HepG2 (cell line): ENCODE measurements around the gene VTI1B. TPM values are rescaled to one million over a fixed set of nuclear protein-coding genes. Genes with fewer than 3 reads are reported as not detected.
A peak's percentile ranks its signal among the peaks of the same experiment; 100 is the strongest.

Experiments used
- ATAC-seq: fragments of 200-7000 bp; cut with Tn5 transposase; 3 replicates; pipeline ENCODE4 v1.9.1; 2020; ENCODE audit warnings: mild to moderate bottlenecking, moderate library complexity
- BruUV-seq: library from RNA; stranded (reverse); fragments of 400-500 nt; replicated peaks from 2 replicates; lab custom pipeline; 2021; lab: Mats Ljungman, UMichigan
- CTCF ChIA-PET: fragments of 300-600 bp; formaldehyde crosslinking; extraction: SDS; loops from one replicate; lab custom pipeline; 2021; ENCODE audit warnings: low total read pairs, inconsistent platforms, low intra/inter-chr PET ratio; lab: Yijun Ruan, JAX
- POLR2A ChIA-PET: fragments of 350-600 bp; sonication (Branson Sonifier 250); formaldehyde crosslinking; loops from one replicate; lab custom pipeline; 2020; ENCODE audit warnings: antibody characterized with exemption, inconsistent platforms; lab: Yijun Ruan, JAX
- DNase-seq: peaks from one replicate; pipeline ENCODE4 v3.0.0-alpha.2; 2015; ENCODE audit warnings: low spot score
- FAIRE-seq: peaks from 3 replicates; lab custom pipeline; 2011; peaks lifted over from hg19 to GRCh38; lab: Jason Lieb, UNC
- H2AFZ ChIP-seq: one replicate; pipeline ENCODE4 v1.6.1; 2011; ENCODE audit warnings: low read length, inconsistent platforms
- H3K27ac ChIP-seq: fragments of 300-600 bp; 3 replicates; pipeline ENCODE4 v1.8.0; 2011; ENCODE audit warnings: mixed run types, mild to moderate bottlenecking, mixed read lengths, low read length, inconsistent platforms; ENCODE audit not compliant: insufficient read depth; ENCODE audit errors: extremely low read length
- H3K27me3 ChIP-seq, 2 experiments: fragments of 200-600 bp in 1 of 2; 2 replicates in 1 of 2; 3 replicates in 1 of 2; pipeline versions ENCODE4 v1.6.0 to v1.8.0; 2011; ENCODE audit warnings: low read length in 2 of 2, mild to moderate bottlenecking in 2 of 2, moderate library complexity in 2 of 2, inconsistent platforms in 1 of 2; ENCODE audit not compliant: insufficient read depth in 2 of 2, control insufficient read depth in 1 of 2
- H3K36me3 ChIP-seq, 2 experiments: fragments of 200-600 bp in 1 of 2; replicated peaks in 1 of 2; 2 replicates in 1 of 2; 3 replicates in 1 of 2; pipeline versions ENCODE4 v1.5.1 to v1.8.0; 2011; ENCODE audit warnings: low read length in 2 of 2, inconsistent platforms in 1 of 2; ENCODE audit not compliant: insufficient read depth in 2 of 2, control insufficient read depth in 1 of 2
- H3K4me1 ChIP-seq: 2 replicates; pipeline ENCODE4 v1.5.1; 2012; ENCODE audit warnings: low read length, inconsistent platforms; ENCODE audit not compliant: insufficient read depth
- H3K4me2 ChIP-seq: 2 replicates; pipeline ENCODE4 v1.6.0; 2011; ENCODE audit warnings: low read depth, low read length, inconsistent platforms
- H3K4me3 ChIP-seq, 3 experiments: fragments of 200-600 bp in 1 of 3; sonication (generic), shearing (Covaris generic) in 1 of 3; replicated peaks in 1 of 3; 2 replicates each; pipeline ENCODE4 v1.5.1; 2011 to 2016; ENCODE audit warnings: low read length in 3 of 3, inconsistent platforms in 2 of 3, low read depth in 2 of 3, mild to moderate bottlenecking in 2 of 3, control low read depth in 1 of 3, mixed read lengths in 1 of 3; ENCODE audit not compliant: insufficient read depth in 1 of 3
- H3K79me2 ChIP-seq: one replicate; pipeline ENCODE4 v1.6.1; 2011; ENCODE audit warnings: low read length, inconsistent platforms; ENCODE audit not compliant: insufficient read depth
- H3K9ac ChIP-seq: 2 replicates; pipeline ENCODE4 v1.6.0; 2011; ENCODE audit warnings: mild to moderate bottlenecking, low read depth, low read length, inconsistent platforms; ENCODE audit not compliant: insufficient read depth
- H3K9me3 ChIP-seq: 2 replicates; pipeline ENCODE4 v1.5.1; 2012; ENCODE audit warnings: mild to moderate bottlenecking, low read length
- H4K20me1 ChIP-seq: 2 replicates; pipeline ENCODE4 v1.6.0; 2011; ENCODE audit warnings: inconsistent platforms, mild to moderate bottlenecking, low read length, moderate library complexity; ENCODE audit not compliant: insufficient read depth
- CBX1 ChIP-seq: IDR thresholded peaks from one replicate; pipeline ENCODE4 v1.6.1; 2016; ENCODE audit warnings: antibody characterized with exemption, low read depth
- FOSL2 ChIP-seq: sonication (generic); formaldehyde crosslinking; IDR thresholded peaks from 2 replicates; pipeline ENCODE4 v1.4.0; 2020; ENCODE audit warnings: missing genetic modification reagents
- GTF3A ChIP-seq: sonication (generic); formaldehyde crosslinking; conservative IDR thresholded peaks from 2 replicates; pipeline ENCODE4 v1.4.0; 2020; ENCODE audit warnings: mild to moderate bottlenecking, missing genetic modification reagents
- HNRNPL ChIP-seq: fragments of 200-400 bp; formaldehyde crosslinking; IDR thresholded peaks from 2 replicates; pipeline ENCODE4 v1.6.1; 2017; ENCODE audit warnings: mild to moderate bottlenecking, low read depth, low read length
- ZNF292 ChIP-seq: sonication (generic); formaldehyde crosslinking; IDR thresholded peaks from 2 replicates; pipeline ENCODE4 v1.8.1; 2022; ENCODE audit warnings: mild to moderate bottlenecking, low read depth, missing genetic modification reagents, borderline replicate concordance
- WGBS: methylation state at CpG from one replicate; pipeline ENCODE4 v1.1.6; 2017; ENCODE audit warnings: low lambda C conversion rate; 5-methylcytosine and 5-hydroxymethylcytosine counted together
- in situ Hi-C: cut with HindIII; loops from 2 replicates; pipeline ENCODE4 v1.10.0; 2017; ENCODE audit warnings: low pct_unique_long_range_greater_than_20kb; ENCODE audit not compliant: extremely low pct_ligation_motif_present
- intact Hi-C: fragments of 100-400 bp; cut with micrococcal nuclease; formaldehyde crosslinking; loops from one replicate; pipeline ENCODE4 v1.10.0; 2022; ENCODE audit not compliant: unreplicated experiment
- polyA plus RNA-seq, 8 experiments: library from polyadenylated mRNA; depleted of rRNA in 3 of 8; stranded (reverse) in 7 of 8; unstranded in 1 of 8; fragments of >200 nt; fragmentation: Illumina TruSeq in 4 of 8; extraction: Trizol in 4 of 8; gene quantifications; 2 replicates each; pipeline versions ENCODE4 v1.2.1 to v1.2.3, GENCODE V29; 2011 to 2016; ENCODE audit warnings: low read depth in 4 of 8, missing spikeins in 1 of 8, mixed read lengths in 1 of 8; ENCODE audit not compliant: insufficient read depth in 1 of 8
- total RNA-seq, 5 experiments: library from RNA; depleted of rRNA; stranded (reverse); fragments of >200 nt; fragmentation: Illumina TruSeq; extraction: Trizol; gene quantifications; 2 replicates each; pipeline ENCODE4 v1.2.3, GENCODE V29; 2016; ENCODE audit warnings: low read depth in 1 of 5
- TF ChIP-seq, protein P1 (sequence below): sonication (generic); formaldehyde crosslinking; IDR thresholded peaks from 2 replicates; pipeline ENCODE4 v1.5.1; 2020; ENCODE audit warnings: mild to moderate bottlenecking, missing genetic modification reagents, moderate library complexity
- TF ChIP-seq, protein P2 (sequence below): IDR thresholded peaks from 2 replicates; pipeline ENCODE4 v1.6.1; 2012; ENCODE audit warnings: low read length, improper control_type of control experiment
- TF ChIP-seq, protein P3 (sequence below): IDR thresholded peaks from 2 replicates; pipeline ENCODE4 v1.6.1; 2016; ENCODE audit warnings: low read depth, control low read depth

VTI1B gene
- total and polyA plus RNA-seq, 2 of the 13 experiments (the other 11 are each of a cell fraction or from before 2014, with no cell fraction given) = 39.0 to 103 TPM

DNA sequence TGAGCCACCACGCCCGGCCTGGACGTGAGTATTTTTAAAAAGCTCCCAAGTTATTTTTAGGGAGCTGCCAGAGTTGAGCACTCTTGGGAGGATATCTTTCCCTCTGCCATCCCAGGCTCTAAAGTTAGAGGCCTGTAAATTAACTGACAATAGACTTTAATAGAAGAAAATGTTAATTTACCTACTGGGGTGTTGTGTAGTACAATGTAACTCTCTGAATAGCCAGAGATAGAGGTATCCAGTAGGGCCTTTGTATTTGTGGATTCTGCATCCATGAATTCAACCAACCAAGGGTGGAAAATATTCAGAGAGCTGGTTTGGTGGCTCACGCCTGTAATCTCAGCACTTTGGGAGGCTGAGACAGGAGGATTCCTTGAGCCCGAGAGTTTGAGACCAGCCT is 66.8 kb downstream of the VTI1B start:
- no TSS peak for BruUV-seq
- Histone ChIP-seq H4K20me1 (no peaks in the 10 kb centered on the region), H3K4me2 (no peak overlapping the region), H3K4me1 (peaks cover 36% of the 10 kb centered on the region), H3K27me3 (peaks cover 0 to 14% of the 10 kb centered on the region in 2 experiments; a peak in 2 of 5 replicates), H3K79me2 (no peaks in the 10 kb centered on the region), H3K9me3 (no peaks in the 10 kb centered on the region), H3K27ac (no peak overlapping the region), H3K9ac (no peak overlapping the region), H2AFZ (no peak overlapping the region), H3K36me3 (no peaks in the 10 kb centered on the region), H3K4me3 (no peak overlapping the region)
- no peak for ATAC-seq
- intact Hi-C loops (no loop called here), in situ Hi-C loops (loop anchor here (25.0 kb wide), 1 partner anchor 1205 kb away; no protein-coding TSS in a partner anchor)
- no peak for DNase-seq
- TF ChIP-seq HNRNPL (no peak), CBX1 (no peak), GTF3A (no peak)
- ChIA-PET POLR2A (no interaction called here), CTCF (no interaction called here)
- WGBS = 82% methylated on average over 5 of the region's 5 CpGs
- no peak for FAIRE-seq

DNA sequence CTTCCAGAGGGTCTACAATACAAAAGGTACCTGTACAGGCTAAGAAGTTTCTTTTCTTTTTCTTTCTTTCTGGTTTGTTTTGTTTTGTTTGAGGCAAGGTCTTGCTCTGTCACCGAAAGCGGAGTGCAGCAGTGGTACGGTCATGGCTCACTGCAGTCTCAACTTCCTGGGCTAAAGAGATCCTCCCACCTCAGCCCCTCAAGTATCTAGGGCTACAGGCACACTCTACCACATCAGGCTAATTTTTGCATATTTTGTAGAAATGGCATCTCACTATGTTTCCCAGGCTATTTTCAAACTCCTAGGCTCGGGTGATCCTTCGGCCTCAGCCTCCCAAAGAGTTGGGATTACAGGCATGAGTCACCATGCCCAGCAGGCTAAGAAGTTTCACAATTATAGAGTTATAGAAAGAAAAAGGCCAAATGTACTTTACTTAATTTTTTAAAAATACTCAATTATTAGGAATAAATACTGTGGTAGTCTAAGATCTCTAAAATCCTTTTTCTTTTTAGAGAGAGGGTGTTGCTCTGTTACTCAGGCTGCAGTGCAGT is 71.4 kb downstream of the VTI1B start:
- in situ Hi-C loops (loop anchor here (25.0 kb wide), 1 partner anchor 1209 kb away; no protein-coding TSS in a partner anchor), intact Hi-C loops (no loop called here)
- no peak for FAIRE-seq
- TF ChIP-seq, protein P1, sequence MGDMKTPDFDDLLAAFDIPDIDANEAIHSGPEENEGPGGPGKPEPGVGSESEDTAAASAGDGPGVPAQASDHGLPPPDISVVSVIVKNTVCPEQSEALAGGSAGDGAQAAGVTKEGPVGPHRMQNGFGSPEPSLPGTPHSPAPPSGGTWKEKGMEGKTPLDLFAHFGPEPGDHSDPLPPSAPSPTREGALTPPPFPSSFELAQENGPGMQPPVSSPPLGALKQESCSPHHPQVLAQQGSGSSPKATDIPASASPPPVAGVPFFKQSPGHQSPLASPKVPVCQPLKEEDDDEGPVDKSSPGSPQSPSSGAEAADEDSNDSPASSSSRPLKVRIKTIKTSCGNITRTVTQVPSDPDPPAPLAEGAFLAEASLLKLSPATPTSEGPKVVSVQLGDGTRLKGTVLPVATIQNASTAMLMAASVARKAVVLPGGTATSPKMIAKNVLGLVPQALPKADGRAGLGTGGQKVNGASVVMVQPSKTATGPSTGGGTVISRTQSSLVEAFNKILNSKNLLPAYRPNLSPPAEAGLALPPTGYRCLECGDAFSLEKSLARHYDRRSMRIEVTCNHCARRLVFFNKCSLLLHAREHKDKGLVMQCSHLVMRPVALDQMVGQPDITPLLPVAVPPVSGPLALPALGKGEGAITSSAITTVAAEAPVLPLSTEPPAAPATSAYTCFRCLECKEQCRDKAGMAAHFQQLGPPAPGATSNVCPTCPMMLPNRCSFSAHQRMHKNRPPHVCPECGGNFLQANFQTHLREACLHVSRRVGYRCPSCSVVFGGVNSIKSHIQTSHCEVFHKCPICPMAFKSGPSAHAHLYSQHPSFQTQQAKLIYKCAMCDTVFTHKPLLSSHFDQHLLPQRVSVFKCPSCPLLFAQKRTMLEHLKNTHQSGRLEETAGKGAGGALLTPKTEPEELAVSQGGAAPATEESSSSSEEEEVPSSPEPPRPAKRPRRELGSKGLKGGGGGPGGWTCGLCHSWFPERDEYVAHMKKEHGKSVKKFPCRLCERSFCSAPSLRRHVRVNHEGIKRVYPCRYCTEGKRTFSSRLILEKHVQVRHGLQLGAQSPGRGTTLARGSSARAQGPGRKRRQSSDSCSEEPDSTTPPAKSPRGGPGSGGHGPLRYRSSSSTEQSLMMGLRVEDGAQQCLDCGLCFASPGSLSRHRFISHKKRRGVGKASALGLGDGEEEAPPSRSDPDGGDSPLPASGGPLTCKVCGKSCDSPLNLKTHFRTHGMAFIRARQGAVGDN (CRISPR knock-in tag) = no peak
- TF ChIP-seq, protein P2, sequence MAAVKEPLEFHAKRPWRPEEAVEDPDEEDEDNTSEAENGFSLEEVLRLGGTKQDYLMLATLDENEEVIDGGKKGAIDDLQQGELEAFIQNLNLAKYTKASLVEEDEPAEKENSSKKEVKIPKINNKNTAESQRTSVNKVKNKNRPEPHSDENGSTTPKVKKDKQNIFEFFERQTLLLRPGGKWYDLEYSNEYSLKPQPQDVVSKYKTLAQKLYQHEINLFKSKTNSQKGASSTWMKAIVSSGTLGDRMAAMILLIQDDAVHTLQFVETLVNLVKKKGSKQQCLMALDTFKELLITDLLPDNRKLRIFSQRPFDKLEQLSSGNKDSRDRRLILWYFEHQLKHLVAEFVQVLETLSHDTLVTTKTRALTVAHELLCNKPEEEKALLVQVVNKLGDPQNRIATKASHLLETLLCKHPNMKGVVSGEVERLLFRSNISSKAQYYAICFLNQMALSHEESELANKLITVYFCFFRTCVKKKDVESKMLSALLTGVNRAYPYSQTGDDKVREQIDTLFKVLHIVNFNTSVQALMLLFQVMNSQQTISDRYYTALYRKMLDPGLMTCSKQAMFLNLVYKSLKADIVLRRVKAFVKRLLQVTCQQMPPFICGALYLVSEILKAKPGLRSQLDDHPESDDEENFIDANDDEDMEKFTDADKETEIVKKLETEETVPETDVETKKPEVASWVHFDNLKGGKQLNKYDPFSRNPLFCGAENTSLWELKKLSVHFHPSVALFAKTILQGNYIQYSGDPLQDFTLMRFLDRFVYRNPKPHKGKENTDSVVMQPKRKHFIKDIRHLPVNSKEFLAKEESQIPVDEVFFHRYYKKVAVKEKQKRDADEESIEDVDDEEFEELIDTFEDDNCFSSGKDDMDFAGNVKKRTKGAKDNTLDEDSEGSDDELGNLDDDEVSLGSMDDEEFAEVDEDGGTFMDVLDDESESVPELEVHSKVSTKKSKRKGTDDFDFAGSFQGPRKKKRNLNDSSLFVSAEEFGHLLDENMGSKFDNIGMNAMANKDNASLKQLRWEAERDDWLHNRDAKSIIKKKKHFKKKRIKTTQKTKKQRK = no peak
- peak; percentile 84 for TF ChIP-seq FOSL2
- TF ChIP-seq, protein P3, sequence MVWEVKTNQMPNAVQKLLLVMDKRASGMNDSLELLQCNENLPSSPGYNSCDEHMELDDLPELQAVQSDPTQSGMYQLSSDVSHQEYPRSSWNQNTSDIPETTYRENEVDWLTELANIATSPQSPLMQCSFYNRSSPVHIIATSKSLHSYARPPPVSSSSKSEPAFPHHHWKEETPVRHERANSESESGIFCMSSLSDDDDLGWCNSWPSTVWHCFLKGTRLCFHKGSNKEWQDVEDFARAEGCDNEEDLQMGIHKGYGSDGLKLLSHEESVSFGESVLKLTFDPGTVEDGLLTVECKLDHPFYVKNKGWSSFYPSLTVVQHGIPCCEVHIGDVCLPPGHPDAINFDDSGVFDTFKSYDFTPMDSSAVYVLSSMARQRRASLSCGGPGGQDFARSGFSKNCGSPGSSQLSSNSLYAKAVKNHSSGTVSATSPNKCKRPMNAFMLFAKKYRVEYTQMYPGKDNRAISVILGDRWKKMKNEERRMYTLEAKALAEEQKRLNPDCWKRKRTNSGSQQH (CRISPR knock-in tag) = no peak
- TF ChIP-seq ZNF292 = no peak

More for the DNA sequence above, 71.4 kb downstream of the VTI1B start:
- Histone ChIP-seq H3K4me2 (peak overlapping the region; percentile 50; the same call in 1 of the 2 replicates), H4K20me1 (no peaks in the 10 kb centered on the region), H3K9me3 (no peaks in the 10 kb centered on the region), H3K27ac (no peak overlapping the region), H3K4me3 (peak overlapping the region in 1 of 3 experiments; percentile 21; a peak in 1 of 6 replicates), H2AFZ (peak overlapping the region; percentile 11), H3K27me3 (no peaks in the 10 kb centered on the region; a peak in 1 of 5 replicates), H3K36me3 (no peaks in the 10 kb centered on the region), H3K9ac (no peak overlapping the region), H3K79me2 (peaks cover 9% of the 10 kb centered on the region), H3K4me1 (peaks cover 39% of the 10 kb centered on the region)
- DNase-seq (no peak), ATAC-seq (no peak)
- 38% methylated on average over 5 of the region's 5 CpGs for whole genome bisulfite sequencing
- no TSS peak for BruUV-seq
- ChIA-PET CTCF (no interaction called here), POLR2A (interaction anchor here (1.2 kb wide), 1 partner anchor 19 kb away, joined by 3 read pairs; no protein-coding TSS in a partner anchor)
